H9 (cell line): ENCODE data around the gene SLC24A4. TPM values are rescaled to one million over a fixed set of nuclear protein-coding genes. Genes with fewer than 3 reads are reported as not detected.

Experiments used
- DNase-seq: peaks from one replicate; pipeline ENCODE4 v3.0.0-alpha.2; 2017
- H2AFZ ChIP-seq: one replicate; pipeline ENCODE4 v1.6.1; 2013; ENCODE audit warnings: mild to moderate bottlenecking, low read length, control low read depth, moderate library complexity
- H2AK5ac ChIP-seq: 2 replicates; pipeline ENCODE4 v1.6.1; 2013; ENCODE audit warnings: low read length, control low read depth, mixed read lengths; ENCODE audit not compliant: insufficient read length
- H2BK120ac ChIP-seq: one replicate; pipeline ENCODE4 v1.6.1; 2013; ENCODE audit warnings: low read depth, mild to moderate bottlenecking, low read length, control low read depth, inconsistent platforms; ENCODE audit not compliant: poor library complexity, severe bottlenecking
- H2BK12ac ChIP-seq: 2 replicates; pipeline ENCODE4 v1.6.1; 2013; ENCODE audit warnings: low read length, control low read depth, mixed read lengths, low read depth; ENCODE audit not compliant: insufficient read length
- H2BK15ac ChIP-seq: 2 replicates; pipeline ENCODE4 v1.6.1; 2013; ENCODE audit warnings: low read depth, low read length, control low read depth
- H2BK20ac ChIP-seq: one replicate; pipeline ENCODE4 v1.6.1; 2013; ENCODE audit warnings: low read depth, mild to moderate bottlenecking, low read length, control low read depth, inconsistent platforms; ENCODE audit not compliant: poor library complexity, severe bottlenecking
- H2BK5ac ChIP-seq: 2 replicates; pipeline ENCODE4 v1.6.1; 2013; ENCODE audit warnings: low read length, control low read depth, mixed read lengths; ENCODE audit not compliant: insufficient read length
- H3K14ac ChIP-seq: 2 replicates; pipeline ENCODE4 v1.6.1; 2013; ENCODE audit warnings: low read length, control low read depth; ENCODE audit not compliant: insufficient read depth
- H3K18ac ChIP-seq: 2 replicates; pipeline ENCODE4 v1.6.1; 2013; ENCODE audit warnings: low read depth, mild to moderate bottlenecking, mixed read lengths, low read length, control low read depth; ENCODE audit not compliant: insufficient read length
- H3K23ac ChIP-seq: 2 replicates; pipeline ENCODE4 v1.6.1; 2013; ENCODE audit warnings: low read length, control low read depth, mixed read lengths, low read depth; ENCODE audit not compliant: insufficient read length
- H3K23me2 ChIP-seq: 2 replicates; pipeline ENCODE4 v1.6.1; 2013; ENCODE audit warnings: low read depth, mild to moderate bottlenecking, mixed read lengths, low read length, control low read depth; ENCODE audit not compliant: insufficient read length, poor library complexity, severe bottlenecking
- H3K27ac ChIP-seq: 2 replicates; pipeline ENCODE4 v1.5.1; 2013; ENCODE audit warnings: low read length, control low read depth, mixed read lengths, low read depth; ENCODE audit not compliant: insufficient read length
- H3K27me3 ChIP-seq: 2 replicates; pipeline ENCODE4 v1.6.1; 2013; ENCODE audit warnings: low read length, control low read depth, inconsistent platforms; ENCODE audit not compliant: insufficient read depth
- H3K4ac ChIP-seq: 2 replicates; pipeline ENCODE4 v1.6.1; 2013; ENCODE audit warnings: low read depth, mild to moderate bottlenecking, control low read depth, inconsistent platforms, low read length, moderate library complexity
- H3K4me1 ChIP-seq: 2 replicates; pipeline ENCODE4 v1.6.1; 2013; ENCODE audit warnings: low read length, control low read depth, inconsistent platforms; ENCODE audit not compliant: insufficient read depth
- H3K4me2 ChIP-seq: 2 replicates; pipeline ENCODE4 v1.6.1; 2013; ENCODE audit warnings: low read length, control low read depth, mixed read lengths; ENCODE audit not compliant: insufficient read length, insufficient read depth
- H3K56ac ChIP-seq: 2 replicates; pipeline ENCODE4 v1.6.1; 2013; ENCODE audit warnings: low read depth, mild to moderate bottlenecking, mixed read lengths, low read length, control low read depth; ENCODE audit not compliant: insufficient read length
- H3K79me1 ChIP-seq: 2 replicates; pipeline ENCODE4 v1.6.1; 2013; ENCODE audit warnings: low read depth, mild to moderate bottlenecking, moderate library complexity, low read length, control low read depth, inconsistent platforms; ENCODE audit not compliant: insufficient read depth, poor library complexity, severe bottlenecking
- H3K79me2 ChIP-seq: 2 replicates; pipeline ENCODE4 v1.6.1; 2013; ENCODE audit warnings: low read length, control low read depth, inconsistent platforms; ENCODE audit not compliant: insufficient read depth
- H3K9ac ChIP-seq: 2 replicates; pipeline ENCODE4 v1.6.1; 2013; ENCODE audit warnings: low read length, control low read depth, mixed read lengths; ENCODE audit not compliant: insufficient read length; ENCODE audit errors: extremely low read depth
- H3K9me3 ChIP-seq: one replicate; pipeline ENCODE4 v1.6.1; 2013; ENCODE audit warnings: low read depth, low read length, inconsistent platforms; ENCODE audit not compliant: control insufficient read depth
- H3T11ph ChIP-seq: one replicate; pipeline ENCODE4 v1.6.1; 2013; ENCODE audit warnings: mild to moderate bottlenecking, low read length, control low read depth, inconsistent platforms
- H4K20me1 ChIP-seq: one replicate; pipeline ENCODE4 v1.6.1; 2013; ENCODE audit not compliant: control insufficient read depth, insufficient read length, insufficient read depth
- H4K5ac ChIP-seq: 2 replicates; pipeline ENCODE4 v1.6.1; 2013; ENCODE audit warnings: low read depth, mild to moderate bottlenecking, mixed read lengths, low read length, control low read depth; ENCODE audit not compliant: insufficient read length
- H4K8ac ChIP-seq: replicated peaks from 2 replicates; pipeline ENCODE4 v1.6.1; 2013; ENCODE audit warnings: low read length, control low read depth, mixed read lengths, low read depth; ENCODE audit not compliant: insufficient read length
- H4K91ac ChIP-seq: 2 replicates; pipeline ENCODE4 v1.6.1; 2013; ENCODE audit warnings: low read depth, mild to moderate bottlenecking, moderate library complexity, mixed read lengths, low read length, control low read depth; ENCODE audit not compliant: insufficient read length
- H3K27ac Mint-ChIP-seq, 3 experiments: 2 replicates in 2 of 3; 3 replicates in 1 of 3; pipeline ENCODE4 v1.8.0; 2020 to 2021; ENCODE audit warnings: mixed read lengths in 3 of 3, mild to moderate bottlenecking in 1 of 3, moderate library complexity in 1 of 3
- H3K27me3 Mint-ChIP-seq: 2 replicates; pipeline ENCODE4 v1.8.0; 2021; ENCODE audit warnings: low read depth, mild to moderate bottlenecking, moderate library complexity, mixed read lengths
- H3K36me3 Mint-ChIP-seq, 3 experiments: 2 replicates in 2 of 3; 3 replicates in 1 of 3; pipeline ENCODE4 v1.8.0; 2020 to 2021; ENCODE audit warnings: low read depth in 3 of 3, mixed read lengths in 3 of 3; ENCODE audit not compliant: insufficient read depth in 1 of 3
- H3K4me1 Mint-ChIP-seq, 2 experiments: 2 replicates each; pipeline ENCODE4 v1.8.0; 2020; ENCODE audit warnings: mixed read lengths in 2 of 2
- H3K4me3 Mint-ChIP-seq, 2 experiments: 2 replicates in 1 of 2; 3 replicates in 1 of 2; pipeline ENCODE4 v1.8.0; 2020 to 2021; ENCODE audit warnings: mild to moderate bottlenecking in 2 of 2, mixed read lengths in 2 of 2, moderate library complexity in 1 of 2
- H3K9me3 Mint-ChIP-seq, 2 experiments: 2 replicates in 1 of 2; 3 replicates in 1 of 2; pipeline ENCODE4 v1.8.0; 2020; ENCODE audit warnings: mild to moderate bottlenecking in 2 of 2, mixed read lengths in 2 of 2, moderate library complexity in 1 of 2
- CTCF ChIP-seq: fragments of 200-600 bp; sonication (generic); conservative IDR thresholded peaks from 3 replicates; pipeline ENCODE4 v1.8.0; 2021; ENCODE audit warnings: antibody characterized with exemption, mild to moderate bottlenecking
- WGBS: extraction: QIAGEN DNeasy Blood & Tissue Kit; methylation state at CpG from one replicate; pipeline ENCODE4 v1.1.7; 2013; ENCODE audit warnings: missing lambda C conversion rate, low lambda C conversion rate, mixed read lengths; ENCODE audit not compliant: insufficient read length; ENCODE audit errors: extremely low coverage; 5-methylcytosine and 5-hydroxymethylcytosine counted together
- total RNA-seq: library from RNA; stranded (reverse); gene quantifications from 2 replicates; pipeline ENCODE4 v1.2.1, GENCODE V29; 2021

The SLC24A4 gene
- total RNA-seq, 1 experiment from 2014 or later: 0.24 TPM

GRCh38 chr14:92484132-92484823 lies 161.3 kb downstream of the SLC24A4 start:
- H4K5ac ChIP-seq: no peak overlapping the region
- no peak overlapping the region for H2AFZ ChIP-seq
- no peak overlapping the region for H3K14ac ChIP-seq
- no peak for TF ChIP-seq CTCF
- H2BK5ac ChIP-seq: no peak overlapping the region
- H3K9me3 Mint-ChIP-seq: no peaks in the 10 kb centered on the region
- peak; percentile 18 for DNase-seq
- peaks cover 2% of the 10 kb centered on the region; the same call in 1 of the 2 replicates for H3K4me1 ChIP-seq
- H3K27me3 ChIP-seq: no peaks in the 10 kb centered on the region; the same call in 1 of the 2 replicates
- H3K79me2 ChIP-seq: no peaks in the 10 kb centered on the region
- no peak overlapping the region for H2AK5ac ChIP-seq
- H3K27ac ChIP-seq: no peak overlapping the region
- no peak overlapping the region for H3K18ac ChIP-seq
- H4K20me1 ChIP-seq: no peaks in the 10 kb centered on the region
- H3K23me2 ChIP-seq: no peaks in the 10 kb centered on the region
- H3K56ac ChIP-seq: no peak overlapping the region
- H4K91ac ChIP-seq: no peak overlapping the region
- no peak overlapping the region for H3K4ac ChIP-seq
- no peak overlapping the region for H3K9ac ChIP-seq
- no peaks in the 10 kb centered on the region for H3K36me3 Mint-ChIP-seq
- H3K23ac ChIP-seq: no peak overlapping the region
- no peaks in the 10 kb centered on the region for H3K79me1 ChIP-seq
- H3K4me3 Mint-ChIP-seq: no peak overlapping the region
- no peak overlapping the region for H2BK20ac ChIP-seq
- peaks cover 55% of the 10 kb centered on the region for H3K27me3 Mint-ChIP-seq
- no peak overlapping the region for H3K4me2 ChIP-seq
- no peak overlapping the region for H3T11ph ChIP-seq
- H4K8ac ChIP-seq: no peak overlapping the region
- no peak overlapping the region for H2BK15ac ChIP-seq
- H3K9me3 ChIP-seq: no peaks in the 10 kb centered on the region
- peaks cover 12 to 19% of the 10 kb centered on the region in 2 experiments for H3K4me1 Mint-ChIP-seq
- no peak overlapping the region for H2BK120ac ChIP-seq
- no peak overlapping the region for H2BK12ac ChIP-seq
- H3K27ac Mint-ChIP-seq: no peak overlapping the region
- WGBS: no CpG with 5 or more reads among the region's 7 CpGs
